Measurements from ENCODE around the gene ZNF423. TPM values are rescaled to one million over a fixed set of nuclear protein-coding genes. Genes with fewer than 3 reads are reported as not detected.

ZNF423 gene
- total and polyA plus RNA-seq, 2 experiments from 2014 or later: 14.9 to 41.8 TPM

DNA sequence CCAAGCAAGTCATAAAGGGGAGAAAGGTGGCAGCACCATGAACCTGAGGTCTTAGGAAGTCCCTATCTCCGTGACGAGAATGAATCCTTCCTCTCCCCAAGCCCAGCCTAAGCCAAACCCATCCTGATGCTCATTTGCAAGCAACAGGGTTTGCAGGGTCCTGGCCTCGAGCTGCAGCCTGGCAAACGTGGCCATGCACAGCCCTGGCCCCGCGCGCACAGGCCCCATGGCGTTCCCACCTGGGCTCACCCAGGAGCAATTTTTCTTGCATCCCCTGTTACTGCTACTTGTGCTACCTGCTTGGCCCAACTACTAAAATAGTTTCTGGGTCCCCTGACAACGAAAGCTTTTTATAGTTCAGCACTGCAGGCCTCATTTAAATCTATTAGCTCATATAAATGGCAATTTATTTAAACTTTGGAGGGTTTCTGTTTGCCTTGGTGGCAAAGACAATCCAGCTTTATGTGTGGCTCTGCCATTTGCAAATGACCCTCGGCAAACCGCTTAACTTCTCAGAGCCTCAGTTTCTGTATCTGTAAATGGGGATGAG lies 340.8 kb downstream of the ZNF423 start:
- Histone ChIP-seq H3K4me3 (no peak overlapping the region), H3K4me2 (no peak overlapping the region), H3K4me1 (ENCODE audit: insufficient read depth) (no peaks in the 10 kb centered on the region), H3K9me2 (ENCODE audit: insufficient read depth) (no peaks in the 10 kb centered on the region), H3K27me3 (ENCODE audit: insufficient read depth) (no peaks in the 10 kb centered on the region), H3K79me2 (replicated peaks; ENCODE audit: insufficient read depth) (no peaks in the 10 kb centered on the region), H2AFZ (no peak overlapping the region), H4K20me1 (replicated peaks; ENCODE audit: insufficient read depth) (no peaks in the 10 kb centered on the region), H3F3A (replicated peaks; ENCODE audit: low read depth) (no peaks in the 10 kb centered on the region), H3K27ac (ENCODE audit: low read depth) (no peak overlapping the region), H3K36me3 (ENCODE audit: insufficient read depth) (no peaks in the 10 kb centered on the region)
- TF ChIP-seq EZH2phosphoT487 (IDR thresholded peaks at IDR 0.05; ENCODE audit: unreplicated experiment): no peak
- no peak for TF ChIP-seq ZNF114 (CRISPR knock-in tag; IDR thresholded peaks at IDR 0.05)
- no peak for TF ChIP-seq CREB1 (CRISPR knock-in tag; IDR thresholded peaks at IDR 0.05; ENCODE audit: low read depth)
- no peak for TF ChIP-seq ZNF462 (CRISPR knock-in tag; IDR thresholded peaks at IDR 0.05)
- no peak overlapping the region for H3K4me3 Mint-ChIP-seq
- no peak overlapping the region for H3K27ac Mint-ChIP-seq
- no peaks in the 10 kb centered on the region; the same call in 2 of the 3 replicates for H3K4me1 Mint-ChIP-seq
- peaks cover 8% of the 10 kb centered on the region for H3K27me3 Mint-ChIP-seq (ENCODE audit: insufficient read depth, low read depth, poor library complexity)
- no peak for ATAC-seq
- no peaks in the 10 kb centered on the region for H3K9me3 Mint-ChIP-seq
- DNase-seq (ENCODE audit: low spot score): no peak
- no peaks in the 10 kb centered on the region for H3K36me3 Mint-ChIP-seq (ENCODE audit: low read depth)
